CD4-positive, alpha-beta T cell treated with Interleukin-2 at 100 ng/mL for 4 hours (primary cell): Measurements from ENCODE around the gene ACSL1.
"Not testable (repeated sequence)": the region's sequence is repeated elsewhere in the genome, so short reads cannot be mapped to it uniquely, and the experiment has no call there.

ENCODE experiments used
- DNase-seq: peaks from one replicate; pipeline ENCODE4 v3.0.0-alpha.2; 2020; ENCODE audit warnings: low spot score

The ACSL1 gene

GRCh38 chr4:184825896-184826690 lies at the start of gene ACSL1:
TSS of gene ACSL1 (minus strand) at chr4:184825968. CDS start at chr4:184803514, 22,454 bp downstream.
- peak; percentile 77 for DNase-seq

GRCh38 chr4:184873054-184873453 lies 47.3 kb upstream of the ACSL1 start:
- no peak for DNase-seq

GRCh38 chr4:184870718-184871117 lies 45.0 kb upstream of the ACSL1 start:
- DNase-seq = no peak

- DNase-seq = no peak
These were observed 42.9 kb upstream of the ACSL1 start for GRCh38 chr4:184868623-184869022.

GRCh38 chr4:184863916-184864315 lies 38.1 kb upstream of the ACSL1 start:
- no peak for DNase-seq

GRCh38 chr4:184861047-184861446 lies 35.3 kb upstream of the ACSL1 start:
- DNase-seq = no peak

- no peak for DNase-seq
These were observed 34.4 kb upstream of the ACSL1 start for GRCh38 chr4:184860018-184860779.

GRCh38 chr4:184857441-184858121 lies 31.8 kb upstream of the ACSL1 start:
- no peak for DNase-seq

GRCh38 chr4:184856277-184856609 lies 30.5 kb upstream of the ACSL1 start:
- DNase-seq = no peak

GRCh38 chr4:184854673-184855072 lies 28.9 kb upstream of the ACSL1 start:
- DNase-seq = no peak

GRCh38 chr4:184853436-184853835 lies 27.7 kb upstream of the ACSL1 start:
- no peak for DNase-seq

GRCh38 chr4:184851886-184852285 lies 26.1 kb upstream of the ACSL1 start:
- DNase-seq = no peak

GRCh38 chr4:184851200-184851541 lies 25.4 kb upstream of the ACSL1 start:
- no peak for DNase-seq

GRCh38 chr4:184850431-184851199 lies 24.8 kb upstream of the ACSL1 start:
- no peak for DNase-seq

GRCh38 chr4:184850018-184850417 lies 24.2 kb upstream of the ACSL1 start:
- DNase-seq = no peak

GRCh38 chr4:184849185-184849584 lies 23.4 kb upstream of the ACSL1 start:
- no peak for DNase-seq

- DNase-seq = no peak
These were observed 22.7 kb upstream of the ACSL1 start for GRCh38 chr4:184848510-184848909.

- no peak for DNase-seq
These were observed 20.8 kb upstream of the ACSL1 start for GRCh38 chr4:184846531-184846930.

- no peak for DNase-seq
These were observed 19.7 kb upstream of the ACSL1 start for GRCh38 chr4:184845367-184846021.

- no peak for DNase-seq
These were observed 19.0 kb upstream of the ACSL1 start for GRCh38 chr4:184844742-184845141.

- DNase-seq = no peak
These were observed 18.3 kb upstream of the ACSL1 start for GRCh38 chr4:184843984-184844554.

- not testable (repeated sequence) for DNase-seq
These were observed 13.3 kb upstream of the ACSL1 start for GRCh38 chr4:184839075-184839399.
